Mammary epithelial cell (primary cell): ENCODE results near the gene PAXX.

Experiments
- CTCF ChIP-seq, 2 donors: IDR thresholded peaks in 1 of 2; conservative IDR thresholded peaks in 1 of 2; 2 replicates each; pipeline ENCODE4 v1.5.1; 2011 to 2012; ENCODE audit warnings: inconsistent platforms in 2 of 2, low read length in 2 of 2, mild to moderate bottlenecking in 2 of 2, control low read depth in 1 of 2, low read depth in 1 of 2; ENCODE audit not compliant: insufficient read depth in 1 of 2; ENCODE audit errors: extremely low read depth in 1 of 2
- EZH2 ChIP-seq: IDR thresholded peaks from 2 replicates; pipeline ENCODE4 v1.6.1; 2012; ENCODE audit warnings: low read length, inconsistent platforms, borderline replicate concordance

- TF ChIP-seq CTCF (conservative IDR thresholded peaks at IDR 0.05 in 1 of 2, IDR thresholded peaks at IDR 0.05 in 1 of 2; ENCODE audit: extremely low read depth in 1 of 2, insufficient read depth in 1 of 2, low read depth in 1 of 2, low read length in 2 of 2) = no peak
- TF ChIP-seq EZH2 = no peak
Observed at GRCh38 chr9:136965771-136966484, 26.3 kb upstream of the PAXX start.
